Activated naive CD4-positive, alpha-beta T cell (primary cell): ENCODE data around the gene C4orf50.

Experiments used
- DNase-seq, 4 experiments: peaks; one replicate each; lab custom pipeline; 2025; lab: John Stamatoyannopoulos, UW

Gene C4orf50

DNA sequence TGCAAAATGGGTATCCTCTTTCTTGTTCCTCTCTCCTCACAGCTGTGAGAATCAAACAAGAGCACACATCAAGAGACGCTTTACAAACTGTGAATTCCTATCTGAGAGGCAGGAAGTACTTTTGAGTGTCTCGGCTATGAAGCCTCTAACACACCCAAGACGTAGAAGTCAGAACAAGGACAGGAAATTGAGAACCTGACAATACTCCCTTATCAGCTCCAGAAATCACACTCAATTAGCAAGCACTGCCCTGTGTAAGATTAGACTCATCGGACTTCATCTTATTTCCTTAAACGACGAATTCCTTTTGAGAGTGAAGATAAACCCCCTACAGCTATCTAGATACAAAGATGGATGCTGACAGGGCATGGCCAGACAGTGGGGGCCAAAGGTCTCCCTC lies 74.7 kb downstream of the C4orf50 start:
- DNase-seq = no peak

DNA sequence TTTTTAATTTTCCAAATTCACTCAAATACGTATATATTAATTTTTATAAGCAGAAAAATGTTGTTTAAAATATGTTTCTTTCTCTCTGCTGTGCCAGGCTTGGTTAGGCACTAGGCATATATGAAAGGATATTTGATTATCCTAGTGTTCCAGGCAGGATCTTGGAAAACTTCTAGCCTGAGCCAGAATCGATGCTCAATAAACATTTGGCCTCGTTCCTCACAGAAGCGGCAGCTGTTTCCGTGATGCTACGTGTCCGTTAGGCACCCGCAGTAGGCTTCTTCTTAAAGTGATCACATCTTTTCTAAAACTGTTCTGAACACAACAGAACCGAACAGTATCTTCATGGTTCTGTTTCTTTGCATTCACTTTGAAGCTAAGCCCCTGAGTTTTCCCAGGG lies 75.3 kb downstream of the C4orf50 start:
- no peak for DNase-seq

DNA sequence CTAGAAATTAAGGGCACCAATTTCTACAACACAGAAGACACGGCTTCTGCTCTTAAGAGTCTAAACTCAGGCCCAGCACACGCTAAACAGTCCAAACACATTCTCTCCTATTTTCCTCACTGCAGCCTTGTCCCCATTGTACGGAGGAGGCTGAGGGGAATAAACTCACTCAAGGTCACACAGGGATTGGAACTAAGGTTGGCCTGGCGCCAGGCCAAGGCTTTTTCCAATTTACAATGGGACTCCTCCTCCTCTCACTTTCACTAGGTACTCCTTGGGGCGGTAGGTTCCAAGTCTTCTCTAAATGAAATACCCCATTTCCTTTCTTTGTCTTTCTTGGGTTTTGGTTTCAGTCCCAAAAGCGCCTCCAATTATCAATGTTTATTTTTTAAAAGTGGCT lies 76.6 kb downstream of the C4orf50 start:
- no peak for DNase-seq

DNA sequence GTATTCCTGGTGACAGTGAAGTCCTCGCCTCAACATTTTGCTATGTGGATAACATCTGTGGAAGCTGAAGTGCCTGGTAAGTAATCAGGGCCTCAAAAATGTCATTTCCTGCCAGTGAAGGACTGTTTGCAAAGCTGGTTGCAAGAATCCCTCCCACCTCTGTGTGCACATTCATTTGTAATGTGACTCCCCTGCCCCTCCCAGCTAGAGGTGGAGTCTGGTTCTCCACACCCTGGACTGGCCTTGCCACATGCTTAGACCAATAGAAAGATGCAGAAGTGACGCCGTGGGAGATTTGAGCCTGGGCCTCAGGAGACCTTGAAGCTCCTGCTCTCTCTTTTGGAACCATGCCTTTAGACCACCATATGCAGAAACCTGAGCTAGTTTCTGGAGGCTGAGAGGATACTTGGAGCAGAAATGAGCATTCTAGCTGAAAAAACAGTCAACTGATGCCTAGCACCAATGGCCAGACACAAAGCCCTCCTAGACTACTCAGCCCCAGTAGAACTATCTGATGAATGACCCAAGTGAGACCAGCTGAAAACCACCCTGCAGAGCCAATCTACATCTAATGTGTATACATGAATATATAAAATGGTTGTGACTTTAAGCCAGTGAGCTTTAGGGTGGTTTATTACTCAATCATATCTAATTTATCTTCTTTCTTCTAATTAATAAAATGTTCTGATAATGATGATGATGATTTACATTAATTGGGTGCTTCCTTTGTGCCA lies 77.6 kb downstream of the C4orf50 start:
- no peak for DNase-seq

DNA sequence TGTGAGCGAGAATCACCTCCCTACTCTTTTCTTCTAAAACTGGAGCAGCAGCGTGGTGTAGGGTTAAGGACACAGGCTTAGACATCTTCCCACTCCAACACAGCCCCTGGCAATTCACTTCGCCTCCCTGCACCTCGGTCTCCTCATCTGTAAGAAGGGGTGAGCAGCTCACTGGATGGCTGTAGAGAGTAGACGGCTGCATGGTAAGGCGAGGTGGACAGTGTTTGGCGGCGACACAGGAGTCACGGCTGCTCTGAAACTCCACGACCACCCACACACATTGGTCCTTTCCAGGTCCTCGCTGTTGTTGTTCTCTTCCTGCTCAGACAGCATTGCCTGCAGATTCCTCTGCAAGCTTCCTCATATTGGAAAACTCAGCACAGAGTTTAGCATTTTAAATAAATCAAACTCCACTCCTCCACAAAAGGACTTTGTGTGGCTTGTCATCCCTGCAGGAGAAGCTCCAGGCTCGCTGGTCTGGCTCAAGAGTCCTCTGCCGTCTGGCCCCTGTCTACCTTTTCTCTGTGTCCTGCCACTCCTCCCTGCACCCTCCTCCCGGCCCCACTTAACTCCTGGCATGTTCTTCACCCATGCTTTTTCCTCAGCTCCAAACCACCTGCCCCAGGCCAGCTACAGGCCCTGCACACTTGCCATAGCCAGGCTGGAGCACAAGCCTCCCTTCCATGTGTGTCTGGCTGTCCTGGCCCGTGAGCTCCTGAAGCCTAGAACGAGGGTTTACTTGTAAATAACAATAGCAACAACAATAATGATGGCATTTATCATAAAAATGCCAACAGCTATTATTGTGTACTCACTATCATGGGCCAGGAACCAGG lies 84.0 kb downstream of the C4orf50 start:
- no peak for DNase-seq

DNA sequence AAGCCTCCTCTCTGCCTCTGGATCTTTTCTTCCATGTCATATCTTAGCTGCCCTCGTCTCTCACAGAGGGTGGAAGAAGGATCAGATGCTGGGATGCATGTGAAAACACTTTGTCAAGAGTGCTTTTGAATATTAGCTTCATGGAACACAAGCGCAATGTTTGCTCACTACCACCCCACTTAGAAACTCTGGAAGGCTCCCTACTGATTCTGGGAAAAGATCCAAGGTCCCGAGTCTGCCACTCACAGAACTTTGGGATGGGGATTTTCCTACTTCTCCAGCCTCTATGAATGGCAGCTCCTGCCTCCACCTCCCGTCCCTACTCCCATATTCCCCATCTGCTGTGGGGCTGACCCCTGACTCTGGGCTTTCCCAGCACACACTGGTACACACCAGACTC lies 85.1 kb downstream of the C4orf50 start:
- no peak for DNase-seq

DNA sequence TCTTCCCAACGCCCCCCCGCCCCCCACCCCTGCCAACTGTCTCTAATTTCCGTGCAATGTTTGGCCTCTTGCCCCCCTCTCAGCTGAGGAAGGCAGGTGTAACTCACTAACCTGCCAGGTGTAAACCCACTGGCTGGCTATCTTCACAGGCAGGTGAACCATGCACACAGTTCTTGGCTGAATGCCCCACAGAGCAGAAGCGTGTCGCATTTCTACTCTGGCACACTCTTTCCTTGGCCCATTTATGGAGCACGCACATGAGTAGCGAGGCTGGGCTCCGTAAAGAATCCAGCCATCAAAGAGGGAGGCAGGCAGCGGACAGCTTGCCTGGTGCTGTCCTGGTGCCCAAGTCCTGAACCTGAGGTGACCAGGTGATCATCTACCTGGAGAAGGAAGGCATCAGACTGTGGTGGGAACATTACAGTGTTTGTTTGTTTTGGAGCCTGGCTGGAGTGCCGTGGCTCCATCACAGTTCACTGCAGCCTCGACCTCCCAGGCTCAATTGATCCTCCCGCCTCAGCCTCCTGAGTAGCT lies 86.1 kb downstream of the C4orf50 start:
- DNase-seq = no peak

DNA sequence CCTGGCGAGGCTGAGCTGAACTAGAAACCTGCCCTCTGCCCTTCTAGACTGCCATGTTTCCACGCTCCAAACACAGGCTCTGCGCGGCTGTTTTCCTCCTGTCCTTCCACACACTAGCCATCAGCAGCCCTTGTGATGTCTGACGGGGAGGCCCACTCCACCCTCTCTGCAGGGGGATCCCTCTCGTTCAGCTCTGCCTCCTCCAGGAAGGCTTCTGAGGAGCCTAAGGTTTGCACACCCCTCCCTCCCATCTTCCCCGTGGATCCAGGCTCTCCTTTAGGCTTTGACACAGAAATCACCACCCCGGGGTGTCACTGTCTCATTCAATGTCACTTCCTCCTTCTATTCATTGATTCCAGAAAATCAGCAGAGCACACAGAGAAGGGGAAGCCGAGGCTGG lies 86.7 kb downstream of the C4orf50 start:
- no peak for DNase-seq

DNA sequence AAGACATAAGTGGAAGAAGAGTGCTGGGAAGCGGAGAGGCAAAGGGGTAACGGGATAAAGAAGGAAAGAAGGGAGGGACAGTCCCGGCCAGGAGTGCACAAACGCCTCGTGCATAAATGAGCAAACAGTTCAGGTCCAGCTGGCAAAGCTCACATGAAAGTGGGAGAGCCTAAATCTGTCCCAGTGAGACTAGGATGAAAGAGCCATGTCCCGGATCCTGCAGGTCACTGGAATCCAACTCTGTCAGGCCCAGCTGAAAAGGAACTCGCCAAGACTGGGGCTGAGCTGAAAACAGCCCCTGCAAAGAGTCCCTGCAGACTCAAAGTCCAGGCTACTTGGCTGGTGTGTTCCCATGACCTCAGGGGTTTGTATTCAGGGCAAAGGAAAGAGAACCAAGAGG lies 87.4 kb downstream of the C4orf50 start:
- no peak for DNase-seq

DNA sequence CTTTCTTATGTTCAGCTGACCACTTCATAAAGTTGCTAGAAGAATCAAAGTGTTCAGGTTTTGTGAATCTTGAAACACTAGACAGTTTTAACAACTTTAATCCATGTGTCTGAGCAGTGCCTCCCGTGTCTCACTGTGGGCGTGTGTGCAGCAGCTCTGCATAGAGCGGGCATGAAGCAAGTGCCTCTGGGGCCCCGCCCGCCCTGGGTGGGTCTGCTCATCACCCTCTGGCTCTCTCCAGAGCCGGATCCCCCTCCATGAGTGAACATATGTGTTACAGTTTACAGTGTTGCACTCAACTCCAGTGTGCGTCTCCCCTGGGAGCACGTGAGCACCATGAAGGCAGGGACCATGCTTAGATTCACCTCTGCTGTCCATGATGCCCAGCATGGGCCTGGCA lies 87.8 kb downstream of the C4orf50 start:
- DNase-seq = no peak

DNA sequence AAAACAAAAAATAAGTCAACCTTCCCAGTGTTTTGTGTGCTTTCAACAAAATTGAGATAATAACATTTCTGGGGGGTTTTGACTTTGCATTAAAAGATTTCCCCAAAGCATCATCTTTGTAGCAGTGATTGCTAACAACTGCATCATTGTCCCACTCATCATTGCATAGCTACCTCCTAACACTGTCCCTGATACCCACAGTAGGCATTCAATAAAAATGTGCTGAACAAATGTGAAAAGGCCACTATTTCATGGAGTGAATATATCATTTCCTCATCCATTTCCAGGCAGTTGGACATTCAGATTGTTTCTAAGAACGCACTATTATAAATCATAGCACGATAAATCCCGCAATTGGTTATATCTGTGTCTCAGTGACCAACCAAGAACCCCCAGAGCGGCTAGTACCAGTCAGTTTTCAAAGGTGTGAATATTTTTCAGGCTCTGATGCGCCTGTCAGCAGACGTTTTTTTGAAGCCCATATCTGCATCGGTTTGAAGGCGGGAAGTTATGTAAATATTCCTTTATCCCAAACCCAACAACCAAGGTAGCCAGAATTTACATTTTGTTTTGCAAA lies 89.3 kb downstream of the C4orf50 start:
- DNase-seq = no peak

DNA sequence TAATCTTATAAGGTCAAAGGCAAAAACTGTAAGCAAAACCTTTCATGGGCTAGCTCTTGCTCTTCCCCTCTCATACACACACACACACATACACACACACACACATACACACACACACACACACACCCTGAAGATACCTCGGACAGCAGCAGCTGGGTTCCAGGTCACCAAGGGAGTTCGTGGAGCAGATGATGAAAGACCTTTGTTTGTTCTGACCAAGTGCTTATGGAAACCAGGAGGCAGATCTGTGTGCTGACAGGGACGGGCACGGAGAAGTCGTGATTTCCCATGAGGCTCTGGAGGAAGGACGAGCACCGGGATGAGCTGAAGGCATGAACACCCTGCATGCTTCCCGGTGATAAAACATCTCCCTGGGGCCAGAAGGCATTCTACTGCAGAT lies 90.0 kb downstream of the C4orf50 start:
- DNase-seq = no peak

DNA sequence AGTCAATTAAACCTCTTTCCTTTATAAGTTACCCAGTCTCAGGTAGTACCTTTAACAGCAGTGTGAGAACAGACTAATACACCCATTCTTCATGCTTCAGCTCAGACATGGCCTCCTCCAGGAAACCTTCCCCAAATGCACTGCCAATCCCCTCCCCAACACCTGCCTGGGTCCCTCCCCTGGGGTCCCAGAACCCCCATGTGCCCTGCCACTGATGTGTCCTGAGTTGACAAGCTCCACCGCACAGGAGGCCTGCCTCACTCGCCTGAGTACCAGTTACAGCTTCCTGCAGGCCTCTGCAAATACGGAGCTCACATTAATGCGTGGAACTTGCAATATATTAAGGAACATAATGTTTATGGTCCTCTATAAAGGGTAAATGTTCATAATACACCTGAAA lies 90.5 kb downstream of the C4orf50 start:
- DNase-seq = no peak

DNA sequence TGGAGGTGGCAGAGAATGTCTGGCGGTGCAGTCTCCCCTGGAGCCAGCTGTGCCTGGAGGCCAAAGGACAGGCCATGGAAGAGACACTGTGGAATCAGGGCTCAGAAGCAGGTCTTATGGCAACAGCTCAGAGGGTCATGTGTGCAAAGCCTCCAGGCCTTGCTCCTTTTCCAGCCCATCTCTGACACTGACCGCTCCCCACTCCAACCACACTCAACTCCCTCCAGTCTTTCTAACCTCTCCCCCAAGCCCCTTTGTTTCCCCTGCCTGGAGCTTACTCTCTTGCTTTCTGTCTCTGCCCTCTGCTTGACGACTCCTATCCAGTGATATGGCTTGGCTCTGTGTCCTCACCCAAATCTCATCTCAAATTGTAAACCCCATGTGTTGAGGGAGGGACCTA lies 91.1 kb downstream of the C4orf50 start:
- DNase-seq = no peak

DNA sequence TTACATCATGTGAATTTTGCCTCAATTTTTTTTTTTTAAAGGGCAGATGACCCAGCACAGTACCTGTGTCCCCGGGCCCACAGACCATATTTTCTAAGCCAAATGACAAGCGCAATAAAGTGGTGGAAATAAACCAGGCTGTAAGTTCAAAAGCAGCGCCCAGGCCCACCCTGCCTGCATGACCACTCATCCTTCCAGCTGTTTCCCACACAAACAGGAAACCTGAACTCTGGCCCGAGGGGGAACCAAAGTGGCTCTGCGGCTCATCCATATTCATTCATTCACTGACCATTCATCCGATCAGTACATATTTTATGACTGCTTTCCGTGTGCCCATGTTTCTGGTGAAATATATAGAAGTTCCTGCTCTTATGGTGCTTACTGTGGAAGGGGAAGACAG lies 91.6 kb downstream of the C4orf50 start:
- no peak for DNase-seq

DNA sequence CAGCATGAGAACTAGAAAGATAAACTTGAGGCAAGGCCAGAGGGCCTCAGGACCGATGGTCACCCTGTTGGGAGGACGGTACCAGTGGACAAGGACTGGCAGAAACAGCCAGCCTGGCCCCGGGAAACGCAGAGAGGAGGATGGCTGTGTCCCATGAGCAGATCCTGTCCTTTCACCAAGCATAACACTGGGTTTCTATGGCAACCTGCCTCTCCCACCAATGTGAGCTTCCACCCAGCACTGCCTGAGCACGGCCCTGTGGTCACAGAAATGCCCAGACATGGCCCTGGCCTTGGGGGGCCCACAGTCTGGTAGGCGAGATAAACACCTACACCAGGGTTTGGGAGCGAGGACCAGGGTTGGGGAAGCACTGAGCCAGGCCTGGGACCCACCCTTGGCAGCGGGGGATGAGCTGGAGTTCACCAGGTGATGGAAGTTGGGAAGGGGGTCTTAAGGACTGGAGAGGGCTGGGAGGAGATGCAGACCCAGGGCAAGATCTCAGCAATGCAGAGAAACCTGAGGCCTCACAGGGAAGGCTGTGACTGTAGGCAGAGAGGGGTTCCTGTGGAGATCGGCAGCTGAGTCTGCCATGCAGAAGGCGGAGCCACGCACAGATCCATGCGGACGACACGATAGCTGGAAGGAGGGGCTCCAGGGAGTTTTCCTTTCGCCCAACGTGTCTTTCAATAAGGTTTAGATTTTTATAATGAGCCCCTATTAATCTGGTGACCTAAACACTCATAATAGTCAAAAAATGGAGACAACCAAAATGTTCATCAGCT lies 92.6 kb downstream of the C4orf50 start:
- no peak for DNase-seq

DNA sequence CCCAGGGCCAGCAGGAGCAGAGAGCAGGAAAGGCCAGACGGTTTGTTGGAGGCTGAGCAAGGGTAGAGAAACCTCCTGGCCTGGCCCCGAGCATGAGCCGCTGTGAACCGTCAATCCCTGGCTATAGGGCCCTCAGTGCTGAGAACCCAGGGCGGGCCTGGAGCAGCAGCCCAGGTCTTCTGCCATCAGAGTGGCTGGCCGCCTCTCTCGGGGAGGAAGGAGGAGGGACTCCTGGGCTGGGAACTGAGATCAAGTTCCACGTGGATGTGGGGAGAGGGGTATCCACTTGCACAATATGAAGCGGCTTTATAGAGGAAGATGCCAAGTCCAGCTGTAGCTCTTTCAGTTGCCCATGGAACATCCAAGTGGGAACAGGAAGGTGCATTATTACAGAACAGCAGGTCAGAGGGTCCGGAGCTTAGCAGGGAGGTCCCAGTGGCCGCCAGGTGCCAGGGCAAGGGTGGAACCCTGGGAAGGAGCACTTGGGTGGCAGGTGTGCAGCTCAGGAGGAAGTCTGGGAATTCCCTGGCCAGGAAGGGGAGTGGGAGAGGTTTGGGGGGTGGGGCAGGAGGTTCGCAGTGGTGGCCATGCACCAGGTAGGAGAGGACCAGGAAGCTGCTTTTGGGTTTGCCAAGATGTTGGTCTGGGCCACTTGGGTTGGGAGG lies 93.6 kb downstream of the C4orf50 start:
- no peak for DNase-seq

DNA sequence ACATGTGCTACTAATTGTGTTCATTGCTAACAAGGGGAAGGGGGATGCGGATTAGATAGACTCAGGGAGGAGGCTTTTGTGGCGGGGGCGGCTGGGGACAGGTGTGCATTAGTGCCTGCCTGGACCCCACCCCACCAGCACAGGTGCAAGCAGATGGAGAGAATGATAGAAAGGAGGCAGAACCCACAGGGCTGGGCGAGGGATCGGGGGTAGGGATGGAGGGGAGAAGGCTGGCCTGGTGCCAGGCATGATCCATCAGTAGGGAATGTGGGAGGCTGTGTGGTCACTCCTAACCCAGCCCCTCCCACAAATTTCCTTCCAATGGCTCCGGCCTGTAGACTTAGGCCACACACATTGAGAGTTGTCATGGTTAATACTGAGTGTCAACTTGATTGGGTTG lies 94.9 kb downstream of the C4orf50 start:
- no peak for DNase-seq

DNA sequence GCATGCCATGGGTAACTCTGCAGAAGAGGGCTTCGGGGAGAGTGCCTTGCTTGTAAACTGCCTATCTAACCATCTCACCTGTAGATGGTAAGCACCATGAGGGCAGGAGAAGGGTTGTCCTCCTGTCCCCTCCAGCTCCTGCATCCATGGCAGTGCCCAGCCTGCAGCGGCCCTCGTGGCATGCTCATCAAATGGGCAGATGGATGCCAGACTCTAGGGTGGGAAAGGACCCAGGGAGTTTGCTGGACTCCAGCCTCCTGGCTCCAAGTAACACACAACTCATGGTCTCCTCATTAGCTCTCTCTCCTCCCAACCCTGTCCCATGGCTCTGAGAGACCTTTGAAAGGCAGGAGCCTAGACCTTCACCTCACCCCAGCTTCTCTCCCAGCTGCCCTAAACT lies 95.7 kb downstream of the C4orf50 start:
- no peak for DNase-seq

DNA sequence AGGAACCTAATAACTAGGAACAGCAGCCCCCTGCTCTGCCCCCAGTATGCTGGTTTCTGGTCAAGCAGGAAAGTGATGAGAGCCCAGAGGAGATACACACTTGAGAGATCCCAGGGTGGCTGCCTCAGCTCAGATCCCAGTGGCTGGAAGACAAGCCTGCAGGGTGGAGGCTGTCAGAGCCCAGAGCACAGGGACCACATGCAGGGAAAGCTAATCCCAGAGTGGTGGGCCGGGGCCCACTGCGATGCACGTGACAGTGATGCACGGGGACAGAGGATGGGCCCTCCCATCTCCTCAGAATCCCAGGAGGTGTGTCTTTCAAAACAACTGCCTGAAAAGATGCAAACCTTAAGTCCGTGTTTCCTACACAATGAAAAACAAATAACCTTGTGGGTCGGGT lies 96.2 kb downstream of the C4orf50 start:
- DNase-seq = no peak

DNA sequence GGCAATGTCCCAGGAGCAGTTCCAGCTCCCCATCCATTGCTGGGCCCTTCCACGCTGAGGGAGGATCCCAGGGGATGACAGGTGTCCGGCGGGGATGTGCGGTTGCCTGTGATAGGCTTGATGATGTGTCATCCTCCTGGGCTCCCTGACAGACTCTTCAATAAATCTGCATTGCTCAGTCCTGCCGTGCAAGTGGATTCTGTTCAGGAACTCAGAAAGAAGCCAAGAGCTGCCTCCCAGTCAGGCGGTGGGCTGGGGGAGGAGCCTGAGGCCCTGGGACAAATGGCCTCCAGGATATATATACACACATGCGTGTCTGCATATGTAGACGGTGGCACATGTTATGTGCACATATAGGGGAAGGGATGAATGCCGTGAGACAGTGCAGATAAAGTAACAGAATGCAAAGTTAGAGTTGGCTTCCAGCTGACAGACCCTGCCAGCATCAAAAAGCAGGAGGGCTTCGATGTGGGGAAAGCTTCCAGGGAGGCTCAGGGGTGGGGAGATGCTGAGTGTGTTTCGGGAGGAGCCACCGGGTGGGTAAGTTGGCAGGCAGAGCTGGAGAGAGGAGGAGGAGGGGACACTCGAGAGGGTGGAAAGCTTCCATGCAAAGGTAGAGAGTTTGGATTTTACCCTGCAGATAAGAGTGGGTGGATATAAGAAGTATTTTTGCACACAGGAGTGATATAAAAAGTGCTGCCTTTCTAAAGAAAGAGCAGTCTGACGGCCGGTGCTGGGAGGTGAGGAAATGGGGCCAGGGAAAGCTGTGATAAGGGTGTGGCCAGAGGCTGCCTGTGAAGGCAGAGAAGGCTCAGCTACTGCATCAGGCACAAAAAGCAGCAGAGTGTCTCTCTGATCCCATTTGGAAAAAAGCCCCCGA lies 96.9 kb downstream of the C4orf50 start:
- no peak for DNase-seq
